Measurements from ENCODE around the gene KCNG4. TPM values are rescaled to one million over a fixed set of nuclear protein-coding genes. Genes with fewer than 3 reads are reported as not detected.

The KCNG4 gene
- total and polyA plus RNA-seq, 10 of the 15 experiments (the other 5 are each of a cell fraction or from before 2014, with no cell fraction given): not detected

DNA sequence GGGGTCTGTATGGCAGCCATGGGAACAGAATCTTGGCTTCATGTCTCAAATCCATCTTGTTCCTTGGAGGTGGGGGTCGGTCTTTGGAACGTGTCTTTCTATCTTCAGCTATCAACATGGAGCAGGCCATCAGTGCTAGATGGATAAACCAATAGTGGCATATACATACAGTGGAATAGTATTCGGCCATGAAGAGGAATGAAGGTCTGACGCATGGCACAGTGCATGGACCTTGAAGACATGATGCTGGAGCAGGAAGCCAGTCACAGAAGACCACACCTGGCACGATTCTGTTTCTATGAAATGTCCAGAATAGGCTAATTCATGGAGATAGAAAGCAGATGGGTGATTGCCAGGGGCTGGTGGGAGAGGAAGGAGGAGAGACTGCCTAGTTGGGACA is 7.8 kb downstream of the KCNG4 start (continued):
- no peak for TF ChIP-seq CEBPB (IDR thresholded peaks at IDR 0.05; ENCODE audit: borderline replicate concordance in 1 of 2, low read depth in 2 of 2, low read length in 2 of 2)
- TF ChIP-seq CHD2 (IDR thresholded peaks at IDR 0.05; ENCODE audit: borderline replicate concordance, low read depth, low read length): no peak
- TF ChIP-seq WRNIP1 (IDR thresholded peaks at IDR 0.05; ENCODE audit: borderline replicate concordance, low read depth, low read length): no peak
- no peak for TF ChIP-seq BHLHE40 (IDR thresholded peaks at IDR 0.05; ENCODE audit: borderline replicate concordance in 1 of 2, low read depth in 2 of 2, low read length in 1 of 2)
- TF ChIP-seq IKZF2 (IDR thresholded peaks at IDR 0.05): no peak
- no peak for TF ChIP-seq MEF2A (IDR thresholded peaks at IDR 0.05; ENCODE audit: insufficient read depth, low read depth, low read length)
- no peak for TF ChIP-seq RCOR1 (conservative IDR thresholded peaks at IDR 0.05; ENCODE audit: low read depth, low read length)

DNA sequence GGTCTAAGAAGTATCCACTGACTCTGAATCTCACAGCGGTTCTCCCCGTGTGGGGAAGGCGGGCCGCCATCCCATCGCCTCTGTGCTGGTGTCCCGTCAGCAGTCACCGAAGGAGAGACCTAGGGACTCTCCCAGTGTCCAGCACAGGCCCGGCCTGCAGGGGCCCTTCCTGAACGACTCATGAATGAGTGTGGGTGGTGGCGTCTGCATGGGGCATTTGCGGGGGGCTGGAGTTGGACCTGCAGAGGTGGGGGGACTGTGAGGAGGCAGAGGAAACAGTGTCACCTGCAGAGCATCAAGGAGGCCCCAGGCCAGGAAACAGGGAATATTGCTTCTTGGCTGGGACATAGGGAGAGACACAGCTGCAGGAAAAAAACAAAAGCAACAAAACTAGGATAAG is 10.3 kb downstream of the KCNG4 start:
- Histone ChIP-seq H3K27me3 (replicated peaks in 1 of 2; ENCODE audit: control insufficient read depth in 2 of 2, insufficient read depth in 2 of 2, low read length in 1 of 2) (peaks cover 0 to 5% of the 10 kb centered on the region in 2 experiments; a peak in 2 of 4 replicates), H3K4me2 (ENCODE audit: control insufficient read depth, insufficient read depth) (no peak overlapping the region), H4K20me1 (ENCODE audit: control insufficient read depth, insufficient read depth) (no peaks in the 10 kb centered on the region), H3K9ac (ENCODE audit: control insufficient read depth, insufficient read depth, low read length) (no peak overlapping the region), H3K9me3 (replicated peaks; ENCODE audit: control insufficient read depth, insufficient read depth, low read length) (no peaks in the 10 kb centered on the region), H3K4me3 (no peak overlapping the region), H2AFZ (ENCODE audit: control insufficient read depth, low read depth, low read length) (no peak overlapping the region), H3K27ac (ENCODE audit: control insufficient read depth, insufficient read depth) (no peak overlapping the region), H3K36me3 (ENCODE audit: control insufficient read depth in 2 of 2, insufficient read depth in 2 of 2, low read length in 1 of 2) (no peaks in the 10 kb centered on the region), H3K79me2 (ENCODE audit: control insufficient read depth, insufficient read depth, low read length) (no peaks in the 10 kb centered on the region), H3K4me1 (ENCODE audit: control insufficient read depth, insufficient read depth, low read length) (no peaks in the 10 kb centered on the region)
- ATAC-seq: no peak
- ChIA-PET CTCF (no interaction called here), POLR2A (no interaction called here), SMC1A (ENCODE audit: uncharacterized antibody, unreplicated experiment) (no interaction called here), RAD21 (ENCODE audit: unreplicated experiment) (interaction anchor here (0.8 kb wide), 1 partner anchor 14 kb away, joined by 3 read pairs; no protein-coding TSS in a partner anchor)
- FAIRE-seq: no peak
- 61% methylated on average over 11 of the region's 11 CpGs for WGBS (ENCODE audit: insufficient coverage, insufficient replicate concordance, low lambda C conversion rate, missing lambda C conversion rate)
- BruUV-seq (replicated peaks): no TSS peak
- in situ Hi-C loops (cut with MboI): no loop called here
- no peak for DNase-seq (ENCODE audit: low read depth, low spot score)
- intact Hi-C loops (cut with micrococcal nuclease; ENCODE audit: unreplicated experiment): no loop called here
- TF ChIP-seq MEF2B (IDR thresholded peaks at IDR 0.05; ENCODE audit: partially characterized antibody, poor library complexity, severe bottlenecking) (no peak), TCF7 (IDR thresholded peaks at IDR 0.05; ENCODE audit: borderline replicate concordance) (no peak), FOXK2 (IDR thresholded peaks at IDR 0.05) (no peak), STAT3 (IDR thresholded peaks at IDR 0.05; ENCODE audit: low read depth, low read length) (no peak), ESRRA (IDR thresholded peaks at IDR 0.05; ENCODE audit: low read length) (no peak), FOS (IDR thresholded peaks at IDR 0.05; ENCODE audit: borderline replicate concordance, extremely low read depth, insufficient read length) (no peak), SREBF1 (IDR thresholded peaks at IDR 0.05; ENCODE audit: low read length) (no peak), KDM1A (IDR thresholded peaks at IDR 0.05; ENCODE audit: borderline replicate concordance) (no peak), RAD51 (IDR thresholded peaks at IDR 0.05) (no peak), TBL1XR1 (IDR thresholded peaks at IDR 0.05; ENCODE audit: low read depth, low read length) (no peak), CREM (IDR thresholded peaks at IDR 0.05; ENCODE audit: low read depth) (no peak)
- TF ChIP-seq, protein P1, sequence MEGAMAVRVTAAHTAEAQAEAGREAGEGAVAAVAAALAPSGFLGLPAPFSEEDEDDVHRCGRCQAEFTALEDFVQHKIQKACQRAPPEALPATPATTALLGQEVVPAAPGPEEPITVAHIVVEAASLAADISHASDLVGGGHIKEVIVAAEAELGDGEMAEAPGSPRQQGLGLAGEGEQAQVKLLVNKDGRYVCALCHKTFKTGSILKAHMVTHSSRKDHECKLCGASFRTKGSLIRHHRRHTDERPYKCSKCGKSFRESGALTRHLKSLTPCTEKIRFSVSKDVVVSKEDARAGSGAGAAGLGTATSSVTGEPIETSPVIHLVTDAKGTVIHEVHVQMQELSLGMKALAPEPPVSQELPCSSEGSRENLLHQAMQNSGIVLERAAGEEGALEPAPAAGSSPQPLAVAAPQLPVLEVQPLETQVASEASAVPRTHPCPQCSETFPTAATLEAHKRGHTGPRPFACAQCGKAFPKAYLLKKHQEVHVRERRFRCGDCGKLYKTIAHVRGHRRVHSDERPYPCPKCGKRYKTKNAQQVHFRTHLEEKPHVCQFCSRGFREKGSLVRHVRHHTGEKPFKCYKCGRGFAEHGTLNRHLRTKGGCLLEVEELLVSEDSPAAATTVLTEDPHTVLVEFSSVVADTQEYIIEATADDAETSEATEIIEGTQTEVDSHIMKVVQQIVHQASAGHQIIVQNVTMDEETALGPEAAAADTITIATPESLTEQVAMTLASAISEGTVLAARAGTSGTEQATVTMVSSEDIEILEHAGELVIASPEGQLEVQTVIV (IDR thresholded peaks at IDR 0.05; ENCODE audit: borderline replicate concordance, partially characterized antibody): no peak
- TF ChIP-seq, protein P2, sequence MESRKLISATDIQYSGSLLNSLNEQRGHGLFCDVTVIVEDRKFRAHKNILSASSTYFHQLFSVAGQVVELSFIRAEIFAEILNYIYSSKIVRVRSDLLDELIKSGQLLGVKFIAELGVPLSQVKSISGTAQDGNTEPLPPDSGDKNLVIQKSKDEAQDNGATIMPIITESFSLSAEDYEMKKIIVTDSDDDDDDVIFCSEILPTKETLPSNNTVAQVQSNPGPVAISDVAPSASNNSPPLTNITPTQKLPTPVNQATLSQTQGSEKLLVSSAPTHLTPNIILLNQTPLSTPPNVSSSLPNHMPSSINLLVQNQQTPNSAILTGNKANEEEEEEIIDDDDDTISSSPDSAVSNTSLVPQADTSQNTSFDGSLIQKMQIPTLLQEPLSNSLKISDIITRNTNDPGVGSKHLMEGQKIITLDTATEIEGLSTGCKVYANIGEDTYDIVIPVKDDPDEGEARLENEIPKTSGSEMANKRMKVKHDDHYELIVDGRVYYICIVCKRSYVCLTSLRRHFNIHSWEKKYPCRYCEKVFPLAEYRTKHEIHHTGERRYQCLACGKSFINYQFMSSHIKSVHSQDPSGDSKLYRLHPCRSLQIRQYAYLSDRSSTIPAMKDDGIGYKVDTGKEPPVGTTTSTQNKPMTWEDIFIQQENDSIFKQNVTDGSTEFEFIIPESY (IDR thresholded peaks at IDR 0.05): no peak

All from GM12878 (cell line).